Measurements from ENCODE around the gene DDX10.

DNA sequence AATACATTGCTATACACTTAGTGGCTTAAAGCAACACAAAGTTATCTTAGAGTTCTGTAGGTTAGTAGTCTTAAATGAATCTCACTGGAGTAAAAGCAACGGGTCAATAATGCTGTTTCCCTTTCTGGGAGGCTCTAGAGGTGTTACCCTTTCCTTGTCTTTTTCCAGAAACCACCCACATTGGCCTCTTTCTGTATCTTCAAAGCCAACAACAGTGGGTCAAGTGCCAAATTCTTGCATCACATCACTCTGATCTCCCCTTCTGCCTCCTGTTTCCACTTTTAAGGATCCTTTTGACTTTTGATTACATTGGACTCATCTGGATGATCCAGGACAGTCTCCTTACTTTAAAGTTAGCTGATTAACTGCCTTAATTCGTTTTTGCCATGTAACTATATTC is 93.6 kb downstream of the DDX10 start:
- TF ChIP-seq, protein P1, sequence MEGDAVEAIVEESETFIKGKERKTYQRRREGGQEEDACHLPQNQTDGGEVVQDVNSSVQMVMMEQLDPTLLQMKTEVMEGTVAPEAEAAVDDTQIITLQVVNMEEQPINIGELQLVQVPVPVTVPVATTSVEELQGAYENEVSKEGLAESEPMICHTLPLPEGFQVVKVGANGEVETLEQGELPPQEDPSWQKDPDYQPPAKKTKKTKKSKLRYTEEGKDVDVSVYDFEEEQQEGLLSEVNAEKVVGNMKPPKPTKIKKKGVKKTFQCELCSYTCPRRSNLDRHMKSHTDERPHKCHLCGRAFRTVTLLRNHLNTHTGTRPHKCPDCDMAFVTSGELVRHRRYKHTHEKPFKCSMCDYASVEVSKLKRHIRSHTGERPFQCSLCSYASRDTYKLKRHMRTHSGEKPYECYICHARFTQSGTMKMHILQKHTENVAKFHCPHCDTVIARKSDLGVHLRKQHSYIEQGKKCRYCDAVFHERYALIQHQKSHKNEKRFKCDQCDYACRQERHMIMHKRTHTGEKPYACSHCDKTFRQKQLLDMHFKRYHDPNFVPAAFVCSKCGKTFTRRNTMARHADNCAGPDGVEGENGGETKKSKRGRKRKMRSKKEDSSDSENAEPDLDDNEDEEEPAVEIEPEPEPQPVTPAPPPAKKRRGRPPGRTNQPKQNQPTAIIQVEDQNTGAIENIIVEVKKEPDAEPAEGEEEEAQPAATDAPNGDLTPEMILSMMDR (conservative IDR thresholded peaks at IDR 0.05; ENCODE audit: low read depth, low read length): no peak
- no peak for TF ChIP-seq EZH2 (IDR thresholded peaks at IDR 0.05; ENCODE audit: borderline replicate concordance, low read depth, low read length, poor library complexity, severe bottlenecking)

Measured in A673 (cell line).